ENCODE data around the gene CYSLTR2. TPM values are rescaled to one million over a fixed set of nuclear protein-coding genes. Genes with fewer than 3 reads are reported as not detected.

CYSLTR2 gene
- total and polyA plus RNA-seq, 2 of the 8 experiments (the other 6 are each of a cell fraction or from before 2014, with no cell fraction given), result not detected

- WGBS, 2 experiments (ENCODE audit: extremely low coverage in 1 of 2, insufficient coverage in 1 of 2, insufficient read length in 1 of 2, insufficient replicate concordance in 2 of 2, low coverage in 1 of 2, low lambda C conversion rate in 2 of 2, missing lambda C conversion rate in 1 of 2), result 92% methylated on average over 4 of the region's 4 CpGs; no CpG with 5 or more reads in 1 of the 2 experiments
- H3K14ac ChIP-seq (ENCODE audit: insufficient read length), result no peak overlapping the region
Observed at GRCh38 chr13:48729856-48730255, 76.1 kb downstream of the CYSLTR2 start.

More at GRCh38 chr13:48729856-48730255, 76.1 kb downstream of the CYSLTR2 start:
- no peak for FAIRE-seq
- Histone ChIP-seq H3K36me3 (ENCODE audit: control insufficient read depth in 2 of 4, insufficient read depth in 4 of 4, low read length in 3 of 4) (no peaks in the 10 kb centered on the region), H3K79me2 (ENCODE audit: control insufficient read depth in 1 of 2, insufficient read depth in 2 of 2, low read length in 2 of 2) (no peaks in the 10 kb centered on the region), H2AFZ (ENCODE audit: low read length) (no peak overlapping the region), H4K8ac (ENCODE audit: extremely low read depth, insufficient read depth, low read length) (no peak overlapping the region), H2BK15ac (ENCODE audit: low read length) (no peak overlapping the region), H3K27me3 (replicated peaks in 1 of 4; ENCODE audit: control insufficient read depth in 3 of 4, extremely low read depth in 1 of 4, insufficient read depth in 3 of 4, low read length in 3 of 4) (no peaks in the 10 kb centered on the region), H3K4me1 (replicated peaks in 1 of 4; ENCODE audit: control insufficient read depth in 3 of 4, insufficient read depth in 4 of 4, low read length in 3 of 4) (peaks cover 0 to 2% (median under 1%) of the 10 kb centered on the region in 4 experiments; a peak in 2 of 7 replicates), H2BK20ac (ENCODE audit: low read length) (no peak overlapping the region), H3K79me1 (ENCODE audit: low read depth, low read length) (no peaks in the 10 kb centered on the region), H3K23ac (ENCODE audit: insufficient read length) (no peak overlapping the region), H2AK5ac (ENCODE audit: low read depth, low read length) (no peak overlapping the region), H3K27ac (ENCODE audit: low read depth, low read length) (no peak overlapping the region), H3K18ac (ENCODE audit: extremely low read depth, low read length) (no peak overlapping the region), H3K56ac (replicated peaks; ENCODE audit: insufficient read length, low read depth, low read length) (no peak overlapping the region), H3K4me2 (ENCODE audit: insufficient read depth in 1 of 2, low read depth in 2 of 2, low read length in 2 of 2) (no peak overlapping the region), H4K20me1 (replicated peaks in 1 of 2; ENCODE audit: control insufficient read depth in 1 of 2, insufficient read depth in 2 of 2, low read length in 2 of 2) (no peaks in the 10 kb centered on the region), H2BK12ac (ENCODE audit: low read depth, low read length) (no peak overlapping the region), H2BK120ac (replicated peaks; ENCODE audit: low read depth, low read length) (no peak overlapping the region), H3K9me3 (ENCODE audit: insufficient read depth in 2 of 2, low read depth in 1 of 2, low read length in 1 of 2) (no peaks in the 10 kb centered on the region), H4K5ac (ENCODE audit: insufficient read length, low read depth, low read length) (no peak overlapping the region), H3K9ac (replicated peaks in 1 of 4; ENCODE audit: extremely low read depth in 1 of 4, low read depth in 3 of 4, low read length in 3 of 4) (no peak overlapping the region), H2BK5ac (ENCODE audit: low read depth, low read length) (no peak overlapping the region), H4K91ac (replicated peaks; ENCODE audit: insufficient read length, low read length) (no peak overlapping the region), H3K4me3 (ENCODE audit: extremely low read depth in 1 of 4, insufficient read depth in 2 of 4, low read depth in 3 of 4, low read length in 4 of 4) (no peak overlapping the region), H3K23me2 (ENCODE audit: low read depth, low read length) (no peaks in the 10 kb centered on the region), H3K4ac (replicated peaks; ENCODE audit: insufficient read length, low read depth, low read length) (no peak overlapping the region)
- ChIA-PET CTCF (ENCODE audit: partially characterized antibody) (interaction anchor here (0.9 to 3.5 kb wide), 4 partner anchors 9 to 135 kb away, joined by 3 to 19 read pairs (median 6); no protein-coding TSS in a partner anchor), POLR2A (ENCODE audit: partially characterized antibody) (no interaction called here)
- no peak for TF ChIP-seq ATF2 (IDR thresholded peaks at IDR 0.05; ENCODE audit: low read length)
- no peak for TF ChIP-seq CEBPB (IDR thresholded peaks at IDR 0.05; ENCODE audit: low read depth, low read length)
- TF ChIP-seq EZH2 (IDR thresholded peaks at IDR 0.05; ENCODE audit: low read depth, low read length, severe bottlenecking), result no peak
- TF ChIP-seq RNF2 (IDR thresholded peaks at IDR 0.05; ENCODE audit: borderline replicate concordance, low read depth, low read length, missing control alignments, poor library complexity, severe bottlenecking), result no peak
- DNase-seq (ENCODE audit: low read depth in 1 of 2, low spot score in 2 of 2), result no peak
